K562 (cell line): Measurements from ENCODE around the gene IFI6. TPM values are rescaled to one million over a fixed set of nuclear protein-coding genes. Genes with fewer than 3 reads are reported as not detected.
A peak's percentile ranks its signal among the peaks of the same experiment; 100 is the strongest.

ENCODE experiments used
- CSDE1 ChIP-seq, 2 experiments: fragments of 450-650 bp; IDR thresholded peaks; 2 replicates each; pipeline ENCODE4 v1.6.1; 2016; ENCODE audit warnings: mild to moderate bottlenecking in 1 of 2
- FOXJ3 ChIP-seq: sonication (generic); formaldehyde crosslinking; IDR thresholded peaks from 2 replicates; pipeline ENCODE4 v1.4.0; 2020; ENCODE audit warnings: mild to moderate bottlenecking, missing genetic modification reagents
- GABPB1 ChIP-seq: sonication (generic); formaldehyde crosslinking; IDR thresholded peaks from 2 replicates; pipeline ENCODE4 v1.8.0; 2022; ENCODE audit warnings: mild to moderate bottlenecking, missing genetic modification reagents
- KHSRP ChIP-seq: fragments of 450-650 bp; IDR thresholded peaks from 2 replicates; pipeline ENCODE4 v1.6.1; 2017
- NBN ChIP-seq: fragments of 450-650 bp; IDR thresholded peaks from 2 replicates; pipeline ENCODE4 v1.6.1; 2016; ENCODE audit warnings: low read depth, mild to moderate bottlenecking
- PHB2 ChIP-seq: fragments of 450-650 bp; IDR thresholded peaks from 2 replicates; pipeline ENCODE4 v1.6.1; 2017; ENCODE audit warnings: low read depth
- POU5F1 ChIP-seq: fragments of 150-350 bp; IDR thresholded peaks from 2 replicates; pipeline ENCODE4 v1.6.1; 2014; ENCODE audit warnings: borderline replicate concordance, low read length, low read depth, mild to moderate bottlenecking; ENCODE audit not compliant: partially characterized antibody
- TCF7 ChIP-seq: sonication (generic); IDR thresholded peaks from 2 replicates; pipeline ENCODE4 v1.6.1; 2016; ENCODE audit warnings: antibody characterized with exemption, borderline replicate concordance
- XRCC4 ChIP-seq: IDR thresholded peaks from one replicate; pipeline ENCODE4 v1.6.1; 2011; ENCODE audit not compliant: insufficient read depth, insufficient read length; ENCODE audit errors: extremely low read depth
- ZBTB7A ChIP-seq: IDR thresholded peaks from 2 replicates; pipeline ENCODE4 v1.6.1; 2011; ENCODE audit warnings: low read depth, mild to moderate bottlenecking, low read length, moderate library complexity, borderline replicate concordance; ENCODE audit not compliant: control insufficient read depth
- ZNF23 ChIP-seq: fragments of 250-450 bp; sonication (Bioruptor Pico); IDR thresholded peaks from 2 replicates; pipeline ENCODE4 v1.4.0; 2020; ENCODE audit warnings: mild to moderate bottlenecking
- ZNF282 ChIP-seq: sonication (generic); formaldehyde crosslinking; IDR thresholded peaks from 2 replicates; pipeline ENCODE4 v1.8.1; 2023; ENCODE audit warnings: missing genetic modification reagents
- polyA plus RNA-seq, 8 experiments: library from polyadenylated mRNA; depleted of rRNA in 4 of 8; stranded (reverse) in 5 of 8; unstranded in 3 of 8; fragments of >200 nt; fragmentation: Nextera tagmentation in 2 of 8; fragmentation: Illumina TruSeq in 1 of 8; extraction: Ambion mirVana in 2 of 8; extraction: Trizol in 1 of 8; gene quantifications; 2 replicates each; pipeline versions ENCODE4 v1.2.1 to v1.2.3, GENCODE V29; 2011 to 2014; ENCODE audit warnings: inconsistent platforms in 1 of 8, missing spikeins in 1 of 8
- total RNA-seq, 7 experiments: library from RNA; depleted of rRNA in 6 of 7; stranded (reverse); fragments of >200 nt in 6 of 7; fragmentation: Illumina TruSeq in 2 of 7; extraction: Trizol in 2 of 7; gene quantifications; 2 replicates each; pipeline versions ENCODE4 v1.2.1 to v1.2.3, GENCODE V29; 2011 to 2021; ENCODE audit warnings: low replicate concordance in 1 of 7
- TF ChIP-seq, protein P1 (sequence below), 2 experiments: fragments of 150-350 bp in 1 of 2; IDR thresholded peaks; 2 replicates each; pipeline ENCODE4 v1.6.1; 2012 to 2016; ENCODE audit warnings: low read depth in 2 of 2, low read length in 2 of 2, mild to moderate bottlenecking in 1 of 2, moderate library complexity in 1 of 2
- TF ChIP-seq, protein P2 (sequence below): fragments of 450-650 bp; IDR thresholded peaks from 2 replicates; pipeline ENCODE4 v1.6.1; 2017; ENCODE audit warnings: antibody characterized with exemption
- TF ChIP-seq, protein P3 (sequence below): sonication (generic); formaldehyde crosslinking; IDR thresholded peaks from 2 replicates; pipeline ENCODE4 v1.8.1; 2023; ENCODE audit warnings: mild to moderate bottlenecking, missing genetic modification reagents, moderate library complexity
- TF ChIP-seq, protein P4 (sequence below): fragments of 450-650 bp; IDR thresholded peaks from 2 replicates; pipeline ENCODE4 v1.6.1; 2014; ENCODE audit warnings: low read depth, mild to moderate bottlenecking, moderate library complexity, borderline replicate concordance
- TF ChIP-seq, protein P5 (sequence below): sonication (generic); formaldehyde crosslinking; IDR thresholded peaks from 2 replicates; pipeline ENCODE4 v1.5.0; 2020; ENCODE audit warnings: missing genetic modification reagents
- TF ChIP-seq, protein P6 (sequence below): fragments of 250-450 bp; sonication (Bioruptor Pico); IDR thresholded peaks from 2 replicates; pipeline ENCODE4 v1.8.0; 2021; ENCODE audit warnings: moderate library complexity, mild to moderate bottlenecking, inconsistent platforms

Gene IFI6
- total and polyA plus RNA-seq, 9 of the 15 experiments (the other 6 are each of a cell fraction or from before 2014, with no cell fraction given) = 0.17 to 4.5 (median 2.2) TPM

DNA sequence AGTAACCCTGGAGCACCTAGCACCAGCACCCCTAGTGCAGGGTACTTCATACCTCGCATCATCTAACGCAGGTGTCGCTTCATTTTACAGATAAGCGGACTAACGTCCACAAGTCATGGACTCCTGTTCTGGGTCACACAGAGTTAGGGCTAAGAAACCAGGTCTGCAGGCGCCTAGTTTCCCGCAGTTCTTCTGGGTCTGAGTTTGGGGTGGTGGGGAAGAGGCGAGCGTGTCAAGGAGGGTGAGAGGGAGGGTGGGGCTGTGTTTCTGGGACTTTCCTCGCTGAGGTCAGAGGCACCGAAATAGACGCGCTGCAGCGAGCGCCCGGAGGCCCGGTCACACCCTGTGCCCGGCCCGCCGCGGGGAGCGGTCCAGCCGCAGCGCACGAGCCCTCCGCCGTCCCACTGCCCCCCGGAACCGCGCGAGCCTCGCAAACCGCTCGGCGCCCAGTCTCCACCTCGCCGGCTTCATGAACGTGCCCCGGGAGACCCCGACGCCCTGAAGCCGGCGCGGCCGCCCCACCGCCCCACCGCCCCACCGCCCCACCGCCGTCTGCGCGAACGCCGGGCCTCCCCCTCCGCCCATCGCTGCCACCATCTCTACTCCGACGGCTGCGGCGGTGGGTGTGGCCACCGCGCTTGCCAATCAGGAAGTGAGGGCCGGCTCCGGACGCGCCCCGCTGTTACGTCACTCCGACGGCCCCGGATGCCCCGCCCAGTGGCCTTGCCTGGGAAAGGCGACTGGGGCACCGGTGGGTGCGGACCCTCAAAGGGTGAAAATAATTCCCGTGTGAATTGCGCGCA is 12.3 kb downstream of the IFI6 start (continued):
- TF ChIP-seq, protein P1, sequence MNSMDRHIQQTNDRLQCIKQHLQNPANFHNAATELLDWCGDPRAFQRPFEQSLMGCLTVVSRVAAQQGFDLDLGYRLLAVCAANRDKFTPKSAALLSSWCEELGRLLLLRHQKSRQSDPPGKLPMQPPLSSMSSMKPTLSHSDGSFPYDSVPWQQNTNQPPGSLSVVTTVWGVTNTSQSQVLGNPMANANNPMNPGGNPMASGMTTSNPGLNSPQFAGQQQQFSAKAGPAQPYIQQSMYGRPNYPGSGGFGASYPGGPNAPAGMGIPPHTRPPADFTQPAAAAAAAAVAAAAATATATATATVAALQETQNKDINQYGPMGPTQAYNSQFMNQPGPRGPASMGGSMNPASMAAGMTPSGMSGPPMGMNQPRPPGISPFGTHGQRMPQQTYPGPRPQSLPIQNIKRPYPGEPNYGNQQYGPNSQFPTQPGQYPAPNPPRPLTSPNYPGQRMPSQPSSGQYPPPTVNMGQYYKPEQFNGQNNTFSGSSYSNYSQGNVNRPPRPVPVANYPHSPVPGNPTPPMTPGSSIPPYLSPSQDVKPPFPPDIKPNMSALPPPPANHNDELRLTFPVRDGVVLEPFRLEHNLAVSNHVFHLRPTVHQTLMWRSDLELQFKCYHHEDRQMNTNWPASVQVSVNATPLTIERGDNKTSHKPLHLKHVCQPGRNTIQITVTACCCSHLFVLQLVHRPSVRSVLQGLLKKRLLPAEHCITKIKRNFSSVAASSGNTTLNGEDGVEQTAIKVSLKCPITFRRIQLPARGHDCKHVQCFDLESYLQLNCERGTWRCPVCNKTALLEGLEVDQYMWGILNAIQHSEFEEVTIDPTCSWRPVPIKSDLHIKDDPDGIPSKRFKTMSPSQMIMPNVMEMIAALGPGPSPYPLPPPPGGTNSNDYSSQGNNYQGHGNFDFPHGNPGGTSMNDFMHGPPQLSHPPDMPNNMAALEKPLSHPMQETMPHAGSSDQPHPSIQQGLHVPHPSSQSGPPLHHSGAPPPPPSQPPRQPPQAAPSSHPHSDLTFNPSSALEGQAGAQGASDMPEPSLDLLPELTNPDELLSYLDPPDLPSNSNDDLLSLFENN (IDR thresholded peaks at IDR 0.05; ENCODE audit: low read depth in 2 of 2, low read length in 2 of 2) = 0 out of 4 replicates have a peak, but pooled peaks of 1 of the 2 experiments have one; percentile 15
- TF ChIP-seq ZNF23 (no peak), ZNF282 (no peak), FOXJ3 (CRISPR knock-in tag) (no peak), POU5F1 (no peak), TCF7 (no peak), CSDE1 (IDR thresholded peaks at IDR 0.05) (no peak), ZBTB7A (peak; percentile 93), PHB2 (no peak), XRCC4 (no peak), GABPB1 (CRISPR knock-in tag) (0 out of 2 replicates have a peak, but pooled peaks have one; percentile 35), NBN (no peak), KHSRP (0 out of 2 replicates have a peak, but pooled peaks have one; percentile 38)
- TF ChIP-seq, protein P2, sequence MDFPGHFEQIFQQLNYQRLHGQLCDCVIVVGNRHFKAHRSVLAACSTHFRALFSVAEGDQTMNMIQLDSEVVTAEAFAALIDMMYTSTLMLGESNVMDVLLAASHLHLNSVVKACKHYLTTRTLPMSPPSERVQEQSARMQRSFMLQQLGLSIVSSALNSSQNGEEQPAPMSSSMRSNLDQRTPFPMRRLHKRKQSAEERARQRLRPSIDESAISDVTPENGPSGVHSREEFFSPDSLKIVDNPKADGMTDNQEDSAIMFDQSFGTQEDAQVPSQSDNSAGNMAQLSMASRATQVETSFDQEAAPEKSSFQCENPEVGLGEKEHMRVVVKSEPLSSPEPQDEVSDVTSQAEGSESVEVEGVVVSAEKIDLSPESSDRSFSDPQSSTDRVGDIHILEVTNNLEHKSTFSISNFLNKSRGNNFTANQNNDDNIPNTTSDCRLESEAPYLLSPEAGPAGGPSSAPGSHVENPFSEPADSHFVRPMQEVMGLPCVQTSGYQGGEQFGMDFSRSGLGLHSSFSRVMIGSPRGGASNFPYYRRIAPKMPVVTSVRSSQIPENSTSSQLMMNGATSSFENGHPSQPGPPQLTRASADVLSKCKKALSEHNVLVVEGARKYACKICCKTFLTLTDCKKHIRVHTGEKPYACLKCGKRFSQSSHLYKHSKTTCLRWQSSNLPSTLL = no peak
- TF ChIP-seq, protein P3, sequence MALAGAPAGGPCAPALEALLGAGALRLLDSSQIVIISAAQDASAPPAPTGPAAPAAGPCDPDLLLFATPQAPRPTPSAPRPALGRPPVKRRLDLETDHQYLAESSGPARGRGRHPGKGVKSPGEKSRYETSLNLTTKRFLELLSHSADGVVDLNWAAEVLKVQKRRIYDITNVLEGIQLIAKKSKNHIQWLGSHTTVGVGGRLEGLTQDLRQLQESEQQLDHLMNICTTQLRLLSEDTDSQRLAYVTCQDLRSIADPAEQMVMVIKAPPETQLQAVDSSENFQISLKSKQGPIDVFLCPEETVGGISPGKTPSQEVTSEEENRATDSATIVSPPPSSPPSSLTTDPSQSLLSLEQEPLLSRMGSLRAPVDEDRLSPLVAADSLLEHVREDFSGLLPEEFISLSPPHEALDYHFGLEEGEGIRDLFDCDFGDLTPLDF (CRISPR knock-in tag) = no peak
- TF ChIP-seq, protein P4, sequence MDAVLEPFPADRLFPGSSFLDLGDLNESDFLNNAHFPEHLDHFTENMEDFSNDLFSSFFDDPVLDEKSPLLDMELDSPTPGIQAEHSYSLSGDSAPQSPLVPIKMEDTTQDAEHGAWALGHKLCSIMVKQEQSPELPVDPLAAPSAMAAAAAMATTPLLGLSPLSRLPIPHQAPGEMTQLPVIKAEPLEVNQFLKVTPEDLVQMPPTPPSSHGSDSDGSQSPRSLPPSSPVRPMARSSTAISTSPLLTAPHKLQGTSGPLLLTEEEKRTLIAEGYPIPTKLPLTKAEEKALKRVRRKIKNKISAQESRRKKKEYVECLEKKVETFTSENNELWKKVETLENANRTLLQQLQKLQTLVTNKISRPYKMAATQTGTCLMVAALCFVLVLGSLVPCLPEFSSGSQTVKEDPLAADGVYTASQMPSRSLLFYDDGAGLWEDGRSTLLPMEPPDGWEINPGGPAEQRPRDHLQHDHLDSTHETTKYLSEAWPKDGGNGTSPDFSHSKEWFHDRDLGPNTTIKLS = no peak
- TF ChIP-seq, protein P5, sequence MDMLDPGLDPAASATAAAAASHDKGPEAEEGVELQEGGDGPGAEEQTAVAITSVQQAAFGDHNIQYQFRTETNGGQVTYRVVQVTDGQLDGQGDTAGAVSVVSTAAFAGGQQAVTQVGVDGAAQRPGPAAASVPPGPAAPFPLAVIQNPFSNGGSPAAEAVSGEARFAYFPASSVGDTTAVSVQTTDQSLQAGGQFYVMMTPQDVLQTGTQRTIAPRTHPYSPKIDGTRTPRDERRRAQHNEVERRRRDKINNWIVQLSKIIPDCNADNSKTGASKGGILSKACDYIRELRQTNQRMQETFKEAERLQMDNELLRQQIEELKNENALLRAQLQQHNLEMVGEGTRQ (CRISPR knock-in tag) = no peak
- TF ChIP-seq, protein P6, sequence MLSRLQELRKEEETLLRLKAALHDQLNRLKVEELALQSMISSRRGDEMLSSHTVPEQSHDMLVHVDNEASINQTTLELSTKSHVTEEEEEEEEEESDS (CRISPR knock-in tag) = no peak
